Measurements from ENCODE around the gene DPEP2. TPM values are rescaled to one million over a fixed set of nuclear protein-coding genes. Genes with fewer than 3 reads are reported as not detected.
"Not testable (repeated sequence)": the region's sequence is repeated elsewhere in the genome, so short reads cannot be mapped to it uniquely, and the experiment has no call there.

Gene DPEP2
- total RNA-seq, 1 donor from 2014 or later = not detected

DNA sequence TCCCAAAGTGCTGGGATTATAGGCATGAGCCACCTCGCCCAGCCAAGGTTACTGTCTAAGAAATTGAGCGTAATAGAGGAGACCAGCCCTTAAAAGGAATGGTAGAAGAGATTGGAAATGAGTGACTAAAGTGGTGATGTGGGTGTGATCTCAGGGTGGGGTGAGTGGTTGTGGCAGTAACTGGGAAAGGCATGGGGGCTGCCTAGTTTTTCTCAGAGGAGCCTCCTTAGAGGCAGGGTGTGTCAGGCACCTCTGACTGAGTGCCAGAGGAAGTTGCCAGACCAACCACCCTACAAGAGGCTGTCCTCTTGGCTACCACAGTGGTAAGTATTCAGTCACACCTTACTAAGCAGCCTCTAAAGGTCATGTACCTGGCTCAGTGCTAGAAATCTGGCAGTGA, 32.7 kb upstream of the DPEP2 start:
- FAIRE-seq = no peak
- Histone ChIP-seq H3K4me2 (ENCODE audit: low read length) (no peak overlapping the region), H3K4me3 (ENCODE audit: insufficient read depth, low read depth, low read length) (no peak overlapping the region), H3K9me3 (ENCODE audit: insufficient read depth, low read depth, low read length) (no peaks in the 10 kb centered on the region), H3K79me2 (ENCODE audit: insufficient read depth, low read length) (no peaks in the 10 kb centered on the region), H3K9ac (ENCODE audit: low read length) (no peak overlapping the region), H3K27ac (ENCODE audit: low read depth, low read length) (no peak overlapping the region), H3K36me3 (ENCODE audit: insufficient read depth, low read length) (peaks cover 4% of the 10 kb centered on the region), H3K27me3 (ENCODE audit: insufficient read depth, low read length) (no peaks in the 10 kb centered on the region), H3K4me1 (ENCODE audit: insufficient read depth, low read length) (peaks cover 6% of the 10 kb centered on the region), H2AFZ (ENCODE audit: low read depth, low read length) (no peak overlapping the region), H4K20me1 (ENCODE audit: insufficient read depth, low read length) (no peaks in the 10 kb centered on the region)
- no peaks in the 10 kb centered on the region for H3K9me3 Mint-ChIP-seq (ENCODE audit: unreplicated experiment)
- H3K27ac Mint-ChIP-seq (ENCODE audit: unreplicated experiment) = no peak overlapping the region
- DNase-seq (ENCODE audit: low read depth) = peak; percentile 8
- H3K4me3 Mint-ChIP-seq (ENCODE audit: unreplicated experiment) = no peak overlapping the region
- H3K27me3 Mint-ChIP-seq (ENCODE audit: low read depth, unreplicated experiment) = no peaks in the 10 kb centered on the region
- H3K36me3 Mint-ChIP-seq (ENCODE audit: low read depth, unreplicated experiment) = peaks cover 6% of the 10 kb centered on the region
- TF ChIP-seq, protein P1, sequence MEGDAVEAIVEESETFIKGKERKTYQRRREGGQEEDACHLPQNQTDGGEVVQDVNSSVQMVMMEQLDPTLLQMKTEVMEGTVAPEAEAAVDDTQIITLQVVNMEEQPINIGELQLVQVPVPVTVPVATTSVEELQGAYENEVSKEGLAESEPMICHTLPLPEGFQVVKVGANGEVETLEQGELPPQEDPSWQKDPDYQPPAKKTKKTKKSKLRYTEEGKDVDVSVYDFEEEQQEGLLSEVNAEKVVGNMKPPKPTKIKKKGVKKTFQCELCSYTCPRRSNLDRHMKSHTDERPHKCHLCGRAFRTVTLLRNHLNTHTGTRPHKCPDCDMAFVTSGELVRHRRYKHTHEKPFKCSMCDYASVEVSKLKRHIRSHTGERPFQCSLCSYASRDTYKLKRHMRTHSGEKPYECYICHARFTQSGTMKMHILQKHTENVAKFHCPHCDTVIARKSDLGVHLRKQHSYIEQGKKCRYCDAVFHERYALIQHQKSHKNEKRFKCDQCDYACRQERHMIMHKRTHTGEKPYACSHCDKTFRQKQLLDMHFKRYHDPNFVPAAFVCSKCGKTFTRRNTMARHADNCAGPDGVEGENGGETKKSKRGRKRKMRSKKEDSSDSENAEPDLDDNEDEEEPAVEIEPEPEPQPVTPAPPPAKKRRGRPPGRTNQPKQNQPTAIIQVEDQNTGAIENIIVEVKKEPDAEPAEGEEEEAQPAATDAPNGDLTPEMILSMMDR (IDR thresholded peaks at IDR 0.05; ENCODE audit: insufficient read depth, low read depth, low read length) = no peak
- no peak for TF ChIP-seq EZH2 (IDR thresholded peaks at IDR 0.05; ENCODE audit: insufficient read depth, low read length)
- no peaks in the 10 kb centered on the region for H3K4me1 Mint-ChIP-seq (ENCODE audit: low read depth, unreplicated experiment)

DNA sequence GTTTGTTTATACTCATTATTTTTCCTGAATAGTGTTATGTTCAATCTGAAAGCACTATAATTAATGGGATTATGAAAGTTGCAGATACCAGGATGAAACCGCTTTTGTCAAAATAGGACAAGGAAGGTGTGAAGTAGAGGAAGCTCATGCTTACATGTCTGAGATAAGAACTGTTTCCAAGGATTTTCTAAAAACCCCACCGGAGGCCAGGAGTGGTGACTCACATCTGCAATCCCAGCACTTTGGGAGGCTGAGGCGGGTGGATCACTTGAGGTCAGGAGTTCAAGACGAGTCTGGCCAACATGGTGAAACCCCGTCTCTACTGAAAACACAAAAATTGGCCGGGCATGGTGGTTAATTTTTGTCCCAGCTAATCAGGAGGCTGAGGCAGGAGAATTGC, 30.8 kb upstream of the DPEP2 start:
- H3K4me3 ChIP-seq (ENCODE audit: insufficient read depth, low read depth, low read length); H3K27ac ChIP-seq (ENCODE audit: low read depth, low read length); H3K9ac ChIP-seq (ENCODE audit: low read length); H3K9me3 Mint-ChIP-seq (ENCODE audit: unreplicated experiment); H2AFZ ChIP-seq (ENCODE audit: low read depth, low read length); H3K4me1 Mint-ChIP-seq (ENCODE audit: low read depth, unreplicated experiment); H3K4me1 ChIP-seq (ENCODE audit: insufficient read depth, low read length); H3K36me3 ChIP-seq (ENCODE audit: insufficient read depth, low read length); H3K36me3 Mint-ChIP-seq (ENCODE audit: low read depth, unreplicated experiment); H4K20me1 ChIP-seq (ENCODE audit: insufficient read depth, low read length); FAIRE-seq; H3K9me3 ChIP-seq (ENCODE audit: insufficient read depth, low read depth, low read length); H3K27me3 ChIP-seq (ENCODE audit: insufficient read depth, low read length); H3K4me3 Mint-ChIP-seq (ENCODE audit: unreplicated experiment); H3K27me3 Mint-ChIP-seq (ENCODE audit: low read depth, unreplicated experiment); H3K79me2 ChIP-seq (ENCODE audit: insufficient read depth, low read length): not testable (repeated sequence)
- peak; percentile 53 for DNase-seq (ENCODE audit: low read depth)
- H3K27ac Mint-ChIP-seq (ENCODE audit: unreplicated experiment) = peak overlapping the region; percentile 10
- H3K4me2 ChIP-seq (ENCODE audit: low read length) = peak overlapping the region; percentile 1

DNA sequence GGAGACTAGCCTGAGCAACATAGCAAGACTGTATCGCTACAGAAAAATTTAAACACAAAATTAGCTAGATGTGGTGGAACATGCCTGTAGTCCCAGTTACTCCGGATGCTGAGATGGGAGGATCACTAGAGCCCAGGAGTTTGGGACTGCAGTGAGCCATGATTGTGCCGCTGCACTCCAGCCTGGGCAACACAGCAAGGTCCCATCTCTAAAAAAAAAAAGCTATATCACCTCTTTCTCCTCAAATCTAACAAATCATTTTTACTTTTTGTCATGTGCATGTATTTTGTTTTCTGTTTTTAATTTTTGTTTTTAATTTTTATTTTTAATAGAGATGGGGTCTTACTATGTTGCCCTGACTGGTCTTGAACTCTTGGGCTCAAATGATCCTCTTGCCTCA, 29.7 kb upstream of the DPEP2 start:
- DNase-seq (ENCODE audit: low read depth) (no peak), FAIRE-seq (no peak)
- H2AFZ ChIP-seq (ENCODE audit: low read depth, low read length) = no peak overlapping the region
- TF ChIP-seq, protein P1 (IDR thresholded peaks at IDR 0.05; ENCODE audit: insufficient read depth, low read depth, low read length) = no peak
- Mint-ChIP-seq H3K27me3 (ENCODE audit: low read depth, unreplicated experiment) (no peaks in the 10 kb centered on the region), H3K4me1 (ENCODE audit: low read depth, unreplicated experiment) (no peaks in the 10 kb centered on the region), H3K36me3 (ENCODE audit: low read depth, unreplicated experiment) (peaks cover 7% of the 10 kb centered on the region), H3K9me3 (ENCODE audit: unreplicated experiment) (no peaks in the 10 kb centered on the region), H3K4me3 (ENCODE audit: unreplicated experiment) (no peak overlapping the region), H3K27ac (ENCODE audit: unreplicated experiment) (no peak overlapping the region)
- H3K27ac ChIP-seq (ENCODE audit: low read depth, low read length) = no peak overlapping the region
- no peak overlapping the region for H3K9ac ChIP-seq (ENCODE audit: low read length)
- no peak overlapping the region for H3K4me3 ChIP-seq (ENCODE audit: insufficient read depth, low read depth, low read length)
- H3K4me1 ChIP-seq (ENCODE audit: insufficient read depth, low read length) = peaks cover 9% of the 10 kb centered on the region
- H3K4me2 ChIP-seq (ENCODE audit: low read length) = no peak overlapping the region
- no peaks in the 10 kb centered on the region for H4K20me1 ChIP-seq (ENCODE audit: insufficient read depth, low read length)
- H3K79me2 ChIP-seq (ENCODE audit: insufficient read depth, low read length) = peaks cover 9% of the 10 kb centered on the region
- no peaks in the 10 kb centered on the region for H3K9me3 ChIP-seq (ENCODE audit: insufficient read depth, low read depth, low read length)
- no peaks in the 10 kb centered on the region for H3K27me3 ChIP-seq (ENCODE audit: insufficient read depth, low read length)
- peaks cover 4% of the 10 kb centered on the region for H3K36me3 ChIP-seq (ENCODE audit: insufficient read depth, low read length)
